ENCODE results near the gene EIF4E2.

DNA sequence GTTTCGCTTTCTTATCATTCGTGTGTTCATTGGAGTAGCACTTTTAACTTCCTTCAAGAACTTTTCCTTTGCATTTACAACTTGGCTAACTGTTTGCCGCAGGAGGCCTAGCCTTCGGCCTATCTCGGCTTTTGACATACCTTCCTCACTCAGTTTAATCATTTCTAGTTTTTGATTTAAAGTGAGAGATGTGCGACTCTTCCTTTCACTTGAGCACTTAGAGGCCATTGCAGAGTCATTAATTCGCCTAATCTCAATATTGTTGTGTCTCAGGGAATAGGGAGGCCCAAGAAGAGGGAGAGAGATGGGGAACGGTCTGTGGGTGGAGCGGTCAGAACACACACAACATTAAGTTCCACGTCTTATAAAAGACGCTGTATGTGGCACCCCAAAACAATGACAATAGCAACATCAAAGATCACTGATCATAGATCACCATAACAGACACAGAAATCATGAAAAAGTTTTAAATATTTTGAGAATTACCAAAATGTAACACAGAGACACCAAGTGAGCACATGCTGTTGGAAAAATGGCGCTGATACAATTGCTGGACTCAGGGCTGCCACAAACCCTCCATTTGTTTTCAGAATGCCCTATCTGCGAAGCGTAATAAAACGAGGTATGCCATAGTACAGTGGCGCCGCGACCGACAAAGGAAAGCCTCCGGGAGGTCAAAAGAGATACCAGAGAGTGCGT, 685 bp upstream of the EIF4E2 start:
- no peak for TF ChIP-seq CTCF (IDR thresholded peaks at IDR 0.05)
- TF ChIP-seq POLR2A (IDR thresholded peaks at IDR 0.05): no peak

Data from ovary (tissue), 3 donors.